Measurements from ENCODE around the gene CMIP.

CMIP gene

DNA sequence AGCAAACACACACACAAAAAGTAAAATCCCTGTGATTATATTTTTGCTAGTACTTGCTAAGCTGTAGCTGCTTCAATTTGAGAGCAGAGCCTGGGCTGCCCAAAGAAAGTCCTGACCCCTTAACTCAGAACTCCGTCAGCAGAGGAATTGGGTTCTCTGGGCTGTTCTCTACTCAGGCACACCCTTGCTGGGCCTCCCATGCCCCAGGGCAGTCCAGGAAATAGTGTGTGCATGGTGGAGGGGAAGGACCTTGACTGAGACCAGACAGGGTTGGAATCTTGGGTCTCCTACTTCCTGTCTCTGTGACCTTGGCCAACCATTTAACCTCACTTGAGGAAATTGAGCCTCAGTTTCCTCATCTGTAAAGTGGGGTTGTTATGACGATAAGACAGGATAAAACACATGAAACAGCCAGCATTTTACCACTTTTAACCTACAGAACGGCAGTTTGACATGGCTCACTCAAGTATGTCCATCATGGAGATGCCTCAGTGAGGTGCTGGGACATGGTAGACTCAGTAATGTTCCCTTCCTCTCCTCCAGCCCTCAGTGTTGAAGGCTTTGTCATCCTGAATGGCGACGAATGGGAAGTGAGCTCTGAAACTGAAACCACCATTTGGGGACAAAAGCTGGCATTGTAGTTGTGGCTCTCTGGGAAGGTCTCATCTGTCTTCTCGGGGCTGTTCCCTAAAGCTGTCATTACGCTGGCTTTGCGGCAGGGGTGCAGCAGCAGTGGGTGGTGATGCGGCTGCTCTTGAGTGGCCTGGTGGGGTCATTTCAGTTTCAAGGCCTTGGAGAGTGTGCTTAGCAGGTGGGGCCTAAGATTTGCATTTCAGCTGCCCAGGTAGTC is 74.9 kb downstream of the CMIP start:
- Histone ChIP-seq H3K18ac (ENCODE audit: low read length) (peak overlapping the region; percentile 8), H3K23ac (ENCODE audit: low read length) (no peak overlapping the region), H3K14ac (ENCODE audit: low read length) (no peak overlapping the region), H3K4me2 (ENCODE audit: low read length) (no peak overlapping the region), H4K91ac (ENCODE audit: low read depth, low read length) (no peak overlapping the region), H3K9me3 (ENCODE audit: insufficient read depth, low read depth, low read length) (peaks cover 3% of the 10 kb centered on the region), H2AFZ (ENCODE audit: insufficient read depth, low read length, poor library complexity) (no peak overlapping the region), H3K4me3 (ENCODE audit: low read depth, low read length) (no peak overlapping the region), H3K79me2 (ENCODE audit: control insufficient read depth, insufficient read depth, low read length, poor library complexity) (peaks cover 21% of the 10 kb centered on the region), H4K8ac (ENCODE audit: low read depth, low read length) (no peak overlapping the region), H2BK120ac (ENCODE audit: insufficient read depth, low read length, poor library complexity) (no peak overlapping the region), H3K79me1 (ENCODE audit: low read length) (peaks cover 27% of the 10 kb centered on the region), H4K12ac (ENCODE audit: low read depth, low read length) (no peak overlapping the region), H3K9ac (ENCODE audit: low read length) (no peak overlapping the region), H3K4me1 (ENCODE audit: control insufficient read depth in 1 of 2, insufficient read depth in 2 of 2, low read length in 2 of 2) (peaks cover 31 to 45% of the 10 kb centered on the region in 2 experiments), H2BK5ac (ENCODE audit: low read depth, low read length, poor library complexity) (no peak overlapping the region), H2BK12ac (ENCODE audit: low read length) (peak overlapping the region; percentile 15), H3K27me3 (ENCODE audit: insufficient read depth, low read length) (no peaks in the 10 kb centered on the region), H3K36me3 (ENCODE audit: control insufficient read depth in 1 of 2, insufficient read depth in 2 of 2, low read length in 2 of 2) (peaks cover 11 to 16% of the 10 kb centered on the region in 2 experiments), H3K27ac (ENCODE audit: low read depth, low read length) (no peak overlapping the region), H2AK5ac (ENCODE audit: low read length) (no peak overlapping the region), H3K4ac (ENCODE audit: low read depth, low read length) (peak overlapping the region; percentile 13)
- WGBS (ENCODE audit: extremely low coverage, insufficient coverage, insufficient read length): no CpG with 5 or more reads among the region's 9 CpGs
- peak; percentile 56 to 59 for DNase-seq

DNA sequence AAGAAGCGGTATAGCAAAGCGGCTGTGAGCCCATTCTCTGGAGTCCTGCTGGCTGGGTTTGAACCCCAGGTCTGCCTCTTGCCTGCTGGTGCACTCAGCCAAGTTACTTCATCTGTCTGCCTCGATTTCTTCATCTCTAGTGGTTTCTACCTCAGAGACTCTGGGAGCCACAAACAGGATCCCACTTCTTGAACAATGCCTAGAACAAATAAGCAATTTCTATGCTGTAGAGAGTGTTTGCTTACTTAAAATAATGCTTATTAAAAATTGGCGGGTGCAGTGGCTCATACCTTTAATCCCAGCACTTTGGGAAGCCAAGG is 75.5 kb downstream of the CMIP start:
- Histone ChIP-seq H3K27ac (ENCODE audit: low read depth, low read length) (no peak overlapping the region), H3K79me2 (ENCODE audit: control insufficient read depth, insufficient read depth, low read length, poor library complexity) (peaks cover 15% of the 10 kb centered on the region), H3K79me1 (ENCODE audit: low read length) (peaks cover 23% of the 10 kb centered on the region), H3K4ac (ENCODE audit: low read depth, low read length) (peak overlapping the region; percentile 13), H3K9ac (ENCODE audit: low read length) (no peak overlapping the region), H2AK5ac (ENCODE audit: low read length) (no peak overlapping the region), H2BK120ac (ENCODE audit: insufficient read depth, low read length, poor library complexity) (no peak overlapping the region), H3K27me3 (ENCODE audit: insufficient read depth, low read length) (no peaks in the 10 kb centered on the region), H3K4me2 (ENCODE audit: low read length) (no peak overlapping the region), H2BK12ac (ENCODE audit: low read length) (no peak overlapping the region), H3K4me3 (ENCODE audit: low read depth, low read length) (no peak overlapping the region), H4K8ac (ENCODE audit: low read depth, low read length) (no peak overlapping the region), H3K18ac (ENCODE audit: low read length) (no peak overlapping the region), H3K23ac (ENCODE audit: low read length) (no peak overlapping the region), H2BK5ac (ENCODE audit: low read depth, low read length, poor library complexity) (no peak overlapping the region), H3K9me3 (ENCODE audit: insufficient read depth, low read depth, low read length) (peaks cover 3% of the 10 kb centered on the region), H3K4me1 (ENCODE audit: control insufficient read depth in 1 of 2, insufficient read depth in 2 of 2, low read length in 2 of 2) (peaks cover 27 to 42% of the 10 kb centered on the region in 2 experiments), H3K14ac (ENCODE audit: low read length) (no peak overlapping the region), H4K91ac (ENCODE audit: low read depth, low read length) (no peak overlapping the region), H3K36me3 (ENCODE audit: control insufficient read depth in 1 of 2, insufficient read depth in 2 of 2, low read length in 2 of 2) (peaks cover 9 to 16% of the 10 kb centered on the region in 2 experiments), H2AFZ (ENCODE audit: insufficient read depth, low read length, poor library complexity) (no peak overlapping the region), H4K12ac (ENCODE audit: low read depth, low read length) (no peak overlapping the region)
- no CpG with 5 or more reads among the region's 4 CpGs for WGBS (ENCODE audit: extremely low coverage, insufficient coverage, insufficient read length)
- DNase-seq: no peak

DNA sequence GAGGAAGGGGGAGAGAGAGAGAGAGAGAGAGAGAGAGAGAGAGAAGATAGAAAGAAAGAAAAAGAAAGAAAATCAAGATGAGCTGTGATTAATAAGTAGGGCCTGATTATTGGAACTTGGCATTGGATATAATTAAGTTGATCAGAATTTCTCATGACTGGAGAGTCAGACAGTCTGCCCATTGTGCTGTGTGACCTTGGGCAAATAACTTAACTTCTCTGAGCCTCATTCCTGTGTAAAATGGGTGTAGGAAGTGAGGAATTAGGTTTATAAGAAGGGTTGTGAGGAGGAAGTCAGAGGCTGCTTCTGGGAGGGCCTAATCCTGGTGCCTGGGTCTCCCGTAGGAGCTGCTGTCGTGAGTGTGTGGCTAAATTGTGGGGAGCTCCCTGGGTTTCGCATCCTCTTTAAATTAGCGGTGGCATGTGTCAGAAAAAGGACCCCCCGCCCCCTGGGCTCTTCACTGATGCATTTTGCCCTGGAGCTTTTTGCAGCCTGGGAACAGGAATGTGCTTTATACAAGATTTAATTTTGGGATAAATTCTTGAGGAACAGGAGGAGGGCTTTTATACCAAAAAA is 76.0 kb downstream of the CMIP start:
- Histone ChIP-seq H2BK5ac (ENCODE audit: low read depth, low read length, poor library complexity) (no peak overlapping the region), H3K4me3 (ENCODE audit: low read depth, low read length) (no peak overlapping the region), H4K91ac (ENCODE audit: low read depth, low read length) (no peak overlapping the region), H2AFZ (ENCODE audit: insufficient read depth, low read length, poor library complexity) (no peak overlapping the region), H2AK5ac (ENCODE audit: low read length) (no peak overlapping the region), H3K9ac (ENCODE audit: low read length) (no peak overlapping the region), H3K18ac (ENCODE audit: low read length) (no peak overlapping the region), H2BK120ac (ENCODE audit: insufficient read depth, low read length, poor library complexity) (no peak overlapping the region), H3K36me3 (ENCODE audit: control insufficient read depth in 1 of 2, insufficient read depth in 2 of 2, low read length in 2 of 2) (peaks cover 9 to 16% of the 10 kb centered on the region in 2 experiments), H4K12ac (ENCODE audit: low read depth, low read length) (no peak overlapping the region), H3K27ac (ENCODE audit: low read depth, low read length) (no peak overlapping the region), H3K4ac (ENCODE audit: low read depth, low read length) (no peak overlapping the region), H4K8ac (ENCODE audit: low read depth, low read length) (no peak overlapping the region), H3K27me3 (ENCODE audit: insufficient read depth, low read length) (no peaks in the 10 kb centered on the region), H3K23ac (ENCODE audit: low read length) (no peak overlapping the region), H3K4me2 (ENCODE audit: low read length) (no peak overlapping the region), H3K14ac (ENCODE audit: low read length) (no peak overlapping the region), H3K4me1 (ENCODE audit: control insufficient read depth in 1 of 2, insufficient read depth in 2 of 2, low read length in 2 of 2) (peaks cover 22 to 38% of the 10 kb centered on the region in 2 experiments), H3K79me1 (ENCODE audit: low read length) (peaks cover 23% of the 10 kb centered on the region), H2BK12ac (ENCODE audit: low read length) (no peak overlapping the region), H3K9me3 (ENCODE audit: insufficient read depth, low read depth, low read length) (peaks cover 3% of the 10 kb centered on the region), H3K79me2 (ENCODE audit: control insufficient read depth, insufficient read depth, low read length, poor library complexity) (peaks cover 15% of the 10 kb centered on the region)
- DNase-seq: no peak
- WGBS (ENCODE audit: extremely low coverage, insufficient coverage, insufficient read length): no CpG with 5 or more reads among the region's 5 CpGs

DNA sequence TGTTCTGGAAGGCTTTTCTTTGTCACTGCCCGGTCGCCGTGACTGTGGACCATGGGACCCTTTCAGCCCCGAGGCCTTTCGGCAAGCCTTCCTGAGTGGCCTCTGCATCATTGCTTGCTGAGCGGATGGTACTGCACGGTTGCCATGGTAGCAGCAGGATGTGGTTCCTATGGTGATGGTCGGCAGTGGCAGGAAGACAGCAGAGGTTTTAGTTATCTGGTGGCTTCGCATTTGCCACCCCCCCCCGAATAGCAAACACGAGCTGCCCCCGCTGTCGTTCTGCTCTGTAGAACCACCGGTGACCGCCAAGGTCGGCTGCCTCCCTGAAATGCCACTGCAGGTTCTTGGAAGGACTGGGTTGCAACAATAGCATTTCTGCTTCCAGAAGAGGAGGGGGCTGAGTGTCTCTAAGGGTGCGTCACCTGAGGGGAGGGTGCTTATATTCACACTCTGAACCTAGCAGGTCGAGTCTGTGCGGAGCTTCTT is 76.6 kb downstream of the CMIP start:
- no CpG with 5 or more reads among the region's 19 CpGs for WGBS (ENCODE audit: extremely low coverage, insufficient coverage, insufficient read length)

More for the DNA sequence above, 76.6 kb downstream of the CMIP start:
- Histone ChIP-seq H4K8ac (ENCODE audit: low read depth, low read length) (no peak overlapping the region), H3K4me3 (ENCODE audit: low read depth, low read length) (no peak overlapping the region), H3K23ac (ENCODE audit: low read length) (no peak overlapping the region), H2BK12ac (ENCODE audit: low read length) (no peak overlapping the region), H2AK5ac (ENCODE audit: low read length) (no peak overlapping the region), H4K12ac (ENCODE audit: low read depth, low read length) (no peak overlapping the region), H3K4me2 (ENCODE audit: low read length) (no peak overlapping the region), H3K79me2 (ENCODE audit: control insufficient read depth, insufficient read depth, low read length, poor library complexity) (peaks cover 13% of the 10 kb centered on the region), H2BK120ac (ENCODE audit: insufficient read depth, low read length, poor library complexity) (no peak overlapping the region), H3K4me1 (ENCODE audit: control insufficient read depth in 1 of 2, insufficient read depth in 2 of 2, low read length in 2 of 2) (peaks cover 19 to 34% of the 10 kb centered on the region in 2 experiments), H3K36me3 (ENCODE audit: control insufficient read depth in 1 of 2, insufficient read depth in 2 of 2, low read length in 2 of 2) (peaks cover 9 to 16% of the 10 kb centered on the region in 2 experiments), H2AFZ (ENCODE audit: insufficient read depth, low read length, poor library complexity) (no peak overlapping the region), H3K27me3 (ENCODE audit: insufficient read depth, low read length) (no peaks in the 10 kb centered on the region), H3K9me3 (ENCODE audit: insufficient read depth, low read depth, low read length) (peaks cover 3% of the 10 kb centered on the region), H3K9ac (ENCODE audit: low read length) (no peak overlapping the region), H3K14ac (ENCODE audit: low read length) (no peak overlapping the region), H3K4ac (ENCODE audit: low read depth, low read length) (no peak overlapping the region), H4K91ac (ENCODE audit: low read depth, low read length) (no peak overlapping the region), H3K18ac (ENCODE audit: low read length) (no peak overlapping the region), H3K27ac (ENCODE audit: low read depth, low read length) (no peak overlapping the region), H2BK5ac (ENCODE audit: low read depth, low read length, poor library complexity) (no peak overlapping the region), H3K79me1 (ENCODE audit: low read length) (peaks cover 20% of the 10 kb centered on the region)
- no peak for DNase-seq

Data from trophoblast cell (in vitro differentiated cells and primary cell).